Measurements from ENCODE around the gene ATOH8.

Gene ATOH8

DNA sequence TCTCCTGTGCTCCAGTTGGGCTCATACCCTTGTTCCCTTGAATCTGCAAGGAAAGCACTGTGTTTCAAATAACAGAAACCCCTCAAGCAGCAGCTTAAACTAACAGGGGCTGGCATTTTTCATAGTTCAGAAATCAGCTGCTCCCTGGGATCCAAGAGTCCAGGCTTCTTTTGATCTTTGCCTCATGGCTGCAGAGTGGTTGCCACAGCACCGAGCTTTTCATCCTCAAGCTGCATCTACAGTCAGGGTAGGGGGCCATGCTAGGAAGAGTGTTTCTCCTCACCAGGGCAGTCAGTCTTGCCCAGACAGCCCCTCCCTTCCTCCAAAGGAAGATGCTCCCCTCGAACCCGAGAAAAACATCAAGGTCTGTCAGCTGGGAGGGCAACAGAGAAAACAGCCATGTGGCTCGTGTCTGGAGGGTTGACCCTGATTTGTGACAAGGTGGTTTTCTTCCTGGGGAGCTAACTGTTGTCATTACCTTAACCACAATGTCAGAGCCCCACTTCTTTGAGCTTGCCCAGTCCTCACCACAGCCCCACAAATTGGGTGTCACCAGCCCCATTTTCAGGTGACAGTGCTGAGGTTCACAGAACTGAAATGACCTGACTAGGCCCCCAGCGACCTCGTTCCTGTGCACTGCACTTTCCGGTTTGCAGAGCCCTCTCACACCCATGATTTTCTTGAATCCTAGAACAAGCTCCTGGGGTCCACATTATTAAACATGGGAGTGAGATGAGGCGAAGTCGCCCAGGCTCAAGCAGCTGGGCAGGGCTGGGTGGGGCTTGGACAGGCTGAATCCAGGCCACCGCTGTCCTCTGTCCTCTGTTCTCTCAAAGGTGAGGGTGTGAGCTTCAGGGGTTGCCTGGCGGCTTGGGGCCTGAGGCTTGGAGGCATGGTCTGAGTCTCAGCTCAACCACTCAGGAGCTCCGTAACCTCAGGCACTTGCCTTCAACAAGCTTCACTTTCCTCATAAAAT, 21.9 kb downstream of the ATOH8 start:
- peaks cover 24% of the 10 kb centered on the region for H3K27me3 ChIP-seq (ENCODE audit: insufficient read depth, low read depth)
- no peaks in the 10 kb centered on the region for H4K20me1 ChIP-seq (ENCODE audit: insufficient read depth)
- H2AFZ ChIP-seq (ENCODE audit: low read depth) = no peak overlapping the region
- no peak overlapping the region for H3K9ac ChIP-seq
- no peak overlapping the region for H3K27ac ChIP-seq
- no peaks in the 10 kb centered on the region for H3K79me2 ChIP-seq (ENCODE audit: insufficient read depth, low read depth)
- no peak for TF ChIP-seq CTCF (conservative IDR thresholded peaks at IDR 0.05; ENCODE audit: low read depth, low read length)
- no peak overlapping the region for H3K4me2 ChIP-seq
- H3K4me1 ChIP-seq (ENCODE audit: low read depth, poor library complexity, severe bottlenecking) = no peaks in the 10 kb centered on the region
- no peak overlapping the region for H3K4me3 ChIP-seq (IDR thresholded peaks at IDR 0.05; ENCODE audit: insufficient read depth, low read depth, low read length)
- H3K36me3 ChIP-seq (ENCODE audit: insufficient read depth) = no peaks in the 10 kb centered on the region

GRCh38 chr2:85776672-85777071, 22.9 kb downstream of the ATOH8 start:
- no peaks in the 10 kb centered on the region for H3K36me3 ChIP-seq (ENCODE audit: insufficient read depth)
- H3K4me1 ChIP-seq (ENCODE audit: low read depth, poor library complexity, severe bottlenecking) = no peaks in the 10 kb centered on the region
- no peak for TF ChIP-seq CTCF (conservative IDR thresholded peaks at IDR 0.05; ENCODE audit: low read depth, low read length)
- peaks cover 17% of the 10 kb centered on the region; the same call in 1 of the 2 replicates for H3K27me3 ChIP-seq (ENCODE audit: insufficient read depth, low read depth)
- no peak overlapping the region for H2AFZ ChIP-seq (ENCODE audit: low read depth)
- H3K27ac ChIP-seq = no peak overlapping the region
- no peak overlapping the region for H3K4me3 ChIP-seq (IDR thresholded peaks at IDR 0.05; ENCODE audit: insufficient read depth, low read depth, low read length)
- H3K4me2 ChIP-seq = no peak overlapping the region
- H4K20me1 ChIP-seq (ENCODE audit: insufficient read depth) = no peaks in the 10 kb centered on the region
- no peaks in the 10 kb centered on the region for H3K79me2 ChIP-seq (ENCODE audit: insufficient read depth, low read depth)
- no peak overlapping the region for H3K9ac ChIP-seq

DNA sequence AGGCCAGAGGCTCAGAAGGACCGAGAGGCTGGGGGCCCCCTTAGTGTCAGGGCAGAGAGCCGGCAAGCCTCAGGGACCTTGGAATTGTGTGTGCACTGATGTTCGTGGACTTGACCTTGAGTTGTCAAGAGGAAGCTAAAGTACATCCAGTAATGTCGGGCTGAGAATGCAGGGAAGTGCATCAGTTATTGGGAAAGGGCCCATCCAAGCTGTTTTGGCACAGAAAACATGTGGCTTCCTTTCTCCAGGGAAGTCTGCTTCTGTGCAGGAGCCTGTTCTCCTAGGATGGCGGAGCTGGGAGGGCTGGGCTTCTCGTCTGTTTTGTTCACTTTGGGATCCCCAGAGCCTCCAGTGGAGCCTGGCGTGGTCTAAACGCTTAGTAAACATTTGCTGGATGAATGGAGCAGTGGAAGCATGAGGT, 23.7 kb downstream of the ATOH8 start:
- Histone ChIP-seq H3K36me3 (ENCODE audit: insufficient read depth) (no peaks in the 10 kb centered on the region), H3K4me2 (no peak overlapping the region), H3K4me3 (IDR thresholded peaks at IDR 0.05; ENCODE audit: insufficient read depth, low read depth, low read length) (no peak overlapping the region), H3K27me3 (ENCODE audit: insufficient read depth, low read depth) (peaks cover 17% of the 10 kb centered on the region; the same call in 1 of the 2 replicates), H3K27ac (no peak overlapping the region), H2AFZ (ENCODE audit: low read depth) (no peak overlapping the region), H3K4me1 (ENCODE audit: low read depth, poor library complexity, severe bottlenecking) (no peaks in the 10 kb centered on the region), H3K9ac (no peak overlapping the region), H4K20me1 (ENCODE audit: insufficient read depth) (no peaks in the 10 kb centered on the region), H3K79me2 (ENCODE audit: insufficient read depth, low read depth) (no peaks in the 10 kb centered on the region)
- no peak for TF ChIP-seq CTCF (conservative IDR thresholded peaks at IDR 0.05; ENCODE audit: low read depth, low read length)

DNA sequence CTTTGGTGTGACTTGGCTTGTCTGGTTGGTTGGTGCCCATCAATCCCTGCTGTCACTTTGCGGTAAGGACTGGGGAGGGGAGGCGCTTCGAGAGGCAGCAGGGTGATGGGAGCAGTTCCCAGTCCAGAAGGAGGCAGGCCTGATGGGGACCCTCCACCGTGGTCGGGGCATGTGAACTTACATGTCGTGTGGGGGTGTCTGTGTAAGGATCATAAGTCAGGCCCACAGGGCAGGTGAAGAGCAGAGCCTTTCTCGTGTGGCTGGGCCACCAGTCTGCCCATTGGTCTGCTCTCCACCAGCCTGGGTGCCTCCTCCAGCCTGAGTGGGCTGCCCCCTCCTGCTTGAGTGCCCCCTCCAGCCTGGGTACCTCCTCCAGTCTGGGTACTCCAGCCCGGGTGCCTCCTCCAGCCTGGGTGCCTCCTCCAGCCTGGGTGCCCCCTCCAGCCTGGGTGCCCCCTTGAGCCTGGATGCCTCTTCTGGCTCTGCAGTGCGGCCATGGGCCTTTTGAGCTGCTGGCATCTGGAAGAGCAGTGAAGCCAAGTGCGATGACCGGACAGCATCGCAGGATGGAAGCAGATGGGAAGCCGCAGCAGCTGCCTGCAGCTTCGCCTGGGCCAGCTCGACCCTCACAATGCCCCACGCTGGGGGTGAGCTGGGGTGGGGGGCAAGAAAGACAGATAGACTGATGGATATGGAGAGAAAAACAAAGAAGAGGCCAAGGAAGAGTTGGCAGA, 25.0 kb downstream of the ATOH8 start:
- Histone ChIP-seq H3K27ac (no peak overlapping the region), H2AFZ (ENCODE audit: low read depth) (no peak overlapping the region), H3K27me3 (ENCODE audit: insufficient read depth, low read depth) (peaks cover 7% of the 10 kb centered on the region; the same call in 1 of the 2 replicates), H4K20me1 (ENCODE audit: insufficient read depth) (no peaks in the 10 kb centered on the region), H3K4me3 (IDR thresholded peaks at IDR 0.05; ENCODE audit: insufficient read depth, low read depth, low read length) (no peak overlapping the region), H3K9ac (no peak overlapping the region), H3K36me3 (ENCODE audit: insufficient read depth) (no peaks in the 10 kb centered on the region), H3K79me2 (ENCODE audit: insufficient read depth, low read depth) (no peaks in the 10 kb centered on the region), H3K4me2 (no peak overlapping the region), H3K4me1 (ENCODE audit: low read depth, poor library complexity, severe bottlenecking) (no peaks in the 10 kb centered on the region)
- no peak for TF ChIP-seq CTCF (conservative IDR thresholded peaks at IDR 0.05; ENCODE audit: low read depth, low read length)

Data from KMS-11 (cell line).